Neural progenitor cell (in vitro differentiated cells): ENCODE data around the gene MYADM.

ENCODE experiments used
- CTCF ChIP-seq: fragments of 200-600 bp; sonication (generic); IDR thresholded peaks from 2 replicates; pipeline ENCODE4 v1.5.1; 2017; ENCODE audit warnings: antibody characterized with exemption, mild to moderate bottlenecking
- EZH2 ChIP-seq: fragments of 200-600 bp; sonication (generic); IDR thresholded peaks from 2 replicates; pipeline ENCODE4 v1.6.1; 2017; ENCODE audit warnings: antibody characterized with exemption, mild to moderate bottlenecking, moderate library complexity
- EZH2phosphoT487 ChIP-seq: fragments of 200-600 bp; sonication (generic); IDR thresholded peaks from 2 replicates; pipeline ENCODE4 v1.6.1; 2017; ENCODE audit warnings: antibody characterized with exemption

DNA sequence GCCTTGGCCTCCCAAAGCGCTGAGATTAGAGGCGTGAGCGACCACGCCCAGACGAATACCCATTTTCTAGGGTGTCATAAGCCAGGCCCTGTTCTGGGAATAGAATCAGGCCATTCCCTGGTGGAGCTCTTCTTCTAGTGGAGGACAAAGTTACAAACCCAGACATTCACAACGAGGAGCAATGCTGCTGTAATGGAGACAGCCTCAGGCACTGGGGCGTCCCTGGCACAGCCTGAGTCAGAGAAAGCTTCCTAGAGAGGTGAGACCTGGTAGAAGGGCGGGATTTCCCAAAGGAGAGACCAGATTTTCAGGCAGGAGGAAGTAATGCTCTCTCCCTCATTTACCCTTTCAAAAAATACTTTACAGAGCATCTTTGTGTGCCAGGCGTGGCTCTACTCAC is 27.0 kb downstream of the MYADM start:
- no peak for TF ChIP-seq EZH2
- TF ChIP-seq CTCF, result no peak
- no peak for TF ChIP-seq EZH2phosphoT487
